Mammary epithelial cell (primary cell): ENCODE measurements around the gene PRPF4.

Source experiments
- EZH2 ChIP-seq: IDR thresholded peaks from 2 replicates; pipeline ENCODE4 v1.6.1; 2012; ENCODE audit warnings: low read length, inconsistent platforms, borderline replicate concordance
- TF ChIP-seq, protein P1 (sequence below), 2 donors: IDR thresholded peaks in 1 of 2; conservative IDR thresholded peaks in 1 of 2; 2 replicates each; pipeline ENCODE4 v1.5.1; 2011 to 2012; ENCODE audit warnings: inconsistent platforms in 2 of 2, low read length in 2 of 2, mild to moderate bottlenecking in 2 of 2, control low read depth in 1 of 2, low read depth in 1 of 2; ENCODE audit not compliant: insufficient read depth in 1 of 2; ENCODE audit errors: extremely low read depth in 1 of 2

DNA sequence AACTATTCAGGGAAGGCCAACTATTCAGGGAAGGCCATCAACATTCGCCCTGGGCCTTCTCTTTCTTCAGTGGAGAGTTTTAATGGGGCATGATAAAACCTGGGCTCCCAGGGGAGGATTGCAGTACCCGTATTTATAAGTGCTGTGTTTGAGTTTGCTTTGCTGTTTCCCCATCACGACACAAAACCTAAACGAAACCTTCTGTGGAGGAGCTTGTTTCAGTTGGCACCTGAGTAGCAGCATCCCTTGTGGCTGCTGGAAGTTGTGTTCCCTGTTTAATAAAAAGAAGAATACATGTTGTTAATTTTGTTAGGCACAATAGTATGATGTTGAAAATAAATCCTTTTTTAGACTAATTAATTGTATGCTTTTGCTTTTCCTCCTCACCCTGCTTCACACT lies 56.3 kb downstream of the PRPF4 start:
- no peak for TF ChIP-seq EZH2
- TF ChIP-seq, protein P1, sequence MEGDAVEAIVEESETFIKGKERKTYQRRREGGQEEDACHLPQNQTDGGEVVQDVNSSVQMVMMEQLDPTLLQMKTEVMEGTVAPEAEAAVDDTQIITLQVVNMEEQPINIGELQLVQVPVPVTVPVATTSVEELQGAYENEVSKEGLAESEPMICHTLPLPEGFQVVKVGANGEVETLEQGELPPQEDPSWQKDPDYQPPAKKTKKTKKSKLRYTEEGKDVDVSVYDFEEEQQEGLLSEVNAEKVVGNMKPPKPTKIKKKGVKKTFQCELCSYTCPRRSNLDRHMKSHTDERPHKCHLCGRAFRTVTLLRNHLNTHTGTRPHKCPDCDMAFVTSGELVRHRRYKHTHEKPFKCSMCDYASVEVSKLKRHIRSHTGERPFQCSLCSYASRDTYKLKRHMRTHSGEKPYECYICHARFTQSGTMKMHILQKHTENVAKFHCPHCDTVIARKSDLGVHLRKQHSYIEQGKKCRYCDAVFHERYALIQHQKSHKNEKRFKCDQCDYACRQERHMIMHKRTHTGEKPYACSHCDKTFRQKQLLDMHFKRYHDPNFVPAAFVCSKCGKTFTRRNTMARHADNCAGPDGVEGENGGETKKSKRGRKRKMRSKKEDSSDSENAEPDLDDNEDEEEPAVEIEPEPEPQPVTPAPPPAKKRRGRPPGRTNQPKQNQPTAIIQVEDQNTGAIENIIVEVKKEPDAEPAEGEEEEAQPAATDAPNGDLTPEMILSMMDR (conservative IDR thresholded peaks at IDR 0.05 in 1 of 2, IDR thresholded peaks at IDR 0.05 in 1 of 2; ENCODE audit: extremely low read depth in 1 of 2, insufficient read depth in 1 of 2, low read depth in 1 of 2, low read length in 2 of 2) = no peak
